Measurements from ENCODE around the gene GCN1.

DNA sequence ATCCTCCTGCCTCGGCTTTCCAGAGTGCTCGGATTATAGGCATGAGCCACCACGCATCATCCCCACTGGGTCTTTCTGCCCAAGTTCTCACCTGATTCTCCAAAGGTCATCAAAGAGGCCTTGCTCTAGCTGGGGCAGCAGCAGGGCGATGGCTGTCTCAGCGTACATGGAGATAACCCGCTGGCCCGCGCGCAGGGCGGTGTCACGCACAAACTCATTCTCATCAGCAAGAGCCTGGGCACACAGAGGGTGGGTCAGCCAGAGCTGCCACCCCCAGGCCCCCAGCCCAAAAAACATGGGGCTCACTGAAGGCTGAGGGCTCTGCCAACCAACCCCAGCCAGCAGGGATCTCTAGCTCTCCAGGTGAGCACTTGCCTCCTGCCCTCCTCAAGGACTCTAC, 50.3 kb downstream of the GCN1 start:
- TF ChIP-seq MYC (IDR thresholded peaks at IDR 0.05; ENCODE audit: low read depth, low read length) (no peak), CTCF (IDR thresholded peaks at IDR 0.05; ENCODE audit: extremely low read depth in 1 of 2, insufficient read depth in 1 of 2, low read depth in 1 of 2, low read length in 2 of 2) (no peak), GATA2 (IDR thresholded peaks at IDR 0.05; ENCODE audit: insufficient read depth, insufficient read length, low read depth, low read length) (no peak), EZH2 (IDR thresholded peaks at IDR 0.05; ENCODE audit: borderline replicate concordance, low read depth, low read length, severe bottlenecking) (no peak), POLR2A (IDR thresholded peaks at IDR 0.05; ENCODE audit: low read depth, low read length) (no peak), POLR2AphosphoS5 (IDR thresholded peaks at IDR 0.05; ENCODE audit: insufficient read depth, low read depth, low read length) (no peak)

Measured in endothelial cell of umbilical vein (primary cell).